SK-N-DZ (cell line): ENCODE data around the gene ALKBH4.
"Not testable (repeated sequence)": the region's sequence is repeated elsewhere in the genome, so short reads cannot be mapped to it uniquely, and the experiment has no call there.

Experiments used
- DNase-seq: peaks from one replicate; pipeline ENCODE4 v3.0.0-alpha.2; 2015; ENCODE audit warnings: low spot score

ALKBH4 gene

GRCh38 chr7:102455596-102455995 lies 9.1 kb downstream of the ALKBH4 start:
- DNase-seq, result no peak

GRCh38 chr7:102454932-102455331 lies 9.7 kb downstream of the ALKBH4 start:
- DNase-seq, result not testable (repeated sequence)

- no peak for DNase-seq
These were observed 10.2 kb downstream of the ALKBH4 start for GRCh38 chr7:102454468-102454867.

- no peak for DNase-seq
These were observed 11.3 kb downstream of the ALKBH4 start for GRCh38 chr7:102453319-102453718.

- DNase-seq, result no peak
These were observed 12.2 kb downstream of the ALKBH4 start for GRCh38 chr7:102452451-102452850.

- peak; percentile 86 for DNase-seq
These were observed 13.2 kb downstream of the ALKBH4 start for GRCh38 chr7:102451371-102452054.

GRCh38 chr7:102450242-102450641 lies 14.4 kb downstream of the ALKBH4 start:
- no peak for DNase-seq

- DNase-seq, result no peak
These were observed 15.5 kb downstream of the ALKBH4 start for GRCh38 chr7:102449136-102449535.

- DNase-seq, result no peak
These were observed 17.4 kb downstream of the ALKBH4 start for GRCh38 chr7:102447311-102447710.

- no peak for DNase-seq
These were observed 18.1 kb downstream of the ALKBH4 start for GRCh38 chr7:102446387-102447156.

- DNase-seq, result no peak
These were observed 19.0 kb downstream of the ALKBH4 start for GRCh38 chr7:102445674-102446071.

- DNase-seq, result no peak
These were observed 19.5 kb downstream of the ALKBH4 start for GRCh38 chr7:102444961-102445673.

- no peak for DNase-seq
These were observed 24.5 kb downstream of the ALKBH4 start for GRCh38 chr7:102439963-102440795.

GRCh38 chr7:102436118-102436517 lies 28.5 kb downstream of the ALKBH4 start:
- DNase-seq, result no peak

- DNase-seq, result no peak
These were observed 30.6 kb downstream of the ALKBH4 start for GRCh38 chr7:102434039-102434486.

- peak; percentile 56 for DNase-seq
These were observed 31.2 kb downstream of the ALKBH4 start, which contains the start of gene ORAI2 for GRCh38 chr7:102433219-102434038. ORAI2 (plus strand) TSS chr7:102433575; CDS start chr7:102438957, 5,382 bp downstream.

GRCh38 chr7:102432442-102433218 lies 32.0 kb downstream of the ALKBH4 start:
- DNase-seq, result no peak

GRCh38 chr7:102431617-102432298 lies 32.9 kb downstream of the ALKBH4 start:
- no peak for DNase-seq
